SK-N-SH (cell line): ENCODE results near the gene CD19. TPM values are rescaled to one million over a fixed set of nuclear protein-coding genes. Genes with fewer than 3 reads are reported as not detected.

Experiments used
- CTCF ChIA-PET: fragments of 300-600, 350-600 bp; formaldehyde crosslinking; extraction: SDS; loops from one replicate; lab custom pipeline; 2021; lab: Yijun Ruan, JAX
- POLR2A ChIA-PET: fragments of 350-600 bp; sonication (Branson Sonifier 250); formaldehyde crosslinking; extraction: SDS; loops from one replicate; lab custom pipeline; 2020; ENCODE audit warnings: antibody characterized with exemption, inconsistent platforms; lab: Yijun Ruan, JAX
- DNase-seq: peaks from one replicate; pipeline ENCODE4 v3.0.0; 2012
- H2AFZ ChIP-seq: fragments of 200-600 bp; sonication (generic); 2 replicates; pipeline ENCODE4 v1.8.1; 2016; ENCODE audit warnings: antibody characterized with exemption, mild to moderate bottlenecking, low read depth
- H3F3A ChIP-seq: fragments of 200-600 bp; sonication (generic); replicated peaks from 2 replicates; pipeline ENCODE3; 2016; ENCODE audit warnings: antibody characterized with exemption, mild to moderate bottlenecking; ENCODE audit not compliant: insufficient read depth
- H3K27ac ChIP-seq, 2 experiments: fragments of 200-500 bp in 1 of 2; fragments of 200-600 bp in 1 of 2; sonication (Bioruptor generic) in 1 of 2; sonication (generic), shearing (Covaris generic) in 1 of 2; 2 replicates each; pipeline versions ENCODE4 v1.5.1 to v1.6.1; 2014 to 2016; ENCODE audit warnings: low read depth in 2 of 2, inconsistent platforms in 1 of 2, low read length in 1 of 2, mild to moderate bottlenecking in 1 of 2, mixed read lengths in 1 of 2
- H3K27me3 ChIP-seq: fragments of 200-600 bp; sonication (generic), shearing (Covaris generic); 2 replicates; pipeline ENCODE4 v1.6.1; 2016; ENCODE audit warnings: mixed run types; ENCODE audit not compliant: insufficient read depth
- H3K36me3 ChIP-seq, 2 experiments: fragments of 200-500 bp in 1 of 2; fragments of 200-600 bp in 1 of 2; sonication (Bioruptor generic) in 1 of 2; sonication (generic) in 1 of 2; replicated peaks in 1 of 2; 2 replicates each; pipeline versions ENCODE3 to v1.5.1; 2014 to 2016; ENCODE audit warnings: low read length in 1 of 2, mild to moderate bottlenecking in 1 of 2; ENCODE audit not compliant: insufficient read depth in 2 of 2, control insufficient read depth in 1 of 2
- H3K4me1 ChIP-seq, 2 experiments: fragments of 200-500 bp in 1 of 2; fragments of 200-600 bp in 1 of 2; sonication (Bioruptor generic) in 1 of 2; sonication (generic), shearing (Covaris generic) in 1 of 2; 2 replicates each; pipeline versions ENCODE4 v1.5.1 to v1.6.1; 2014 to 2016; ENCODE audit warnings: low read depth in 1 of 2, low read length in 1 of 2, mixed run types in 1 of 2; ENCODE audit not compliant: insufficient read depth in 2 of 2, control insufficient read depth in 1 of 2
- H3K4me2 ChIP-seq: fragments of 200-600 bp; sonication (generic), shearing (Covaris generic); 2 replicates; pipeline ENCODE4 v1.6.1; 2017; ENCODE audit warnings: mixed run types
- H3K4me3 ChIP-seq, 2 experiments: fragments of 200-500 bp in 1 of 2; fragments of 200-600 bp in 1 of 2; sonication (Bioruptor generic) in 1 of 2; sonication (generic), shearing (Covaris generic) in 1 of 2; 2 replicates each; pipeline versions ENCODE4 v1.5.1 to v1.8.1; 2014 to 2016; ENCODE audit warnings: low read depth in 2 of 2, inconsistent platforms in 1 of 2, low read length in 1 of 2, mild to moderate bottlenecking in 1 of 2, mixed read lengths in 1 of 2, moderate library complexity in 1 of 2
- H3K79me2 ChIP-seq: fragments of 200-600 bp; sonication (generic); 2 replicates; pipeline ENCODE4 v1.8.1; 2017; ENCODE audit warnings: mild to moderate bottlenecking; ENCODE audit not compliant: insufficient read depth
- H3K9ac ChIP-seq: fragments of 200-600 bp; sonication (generic); 2 replicates; pipeline ENCODE4 v1.6.1; 2017; ENCODE audit warnings: mixed run types
- H3K9me2 ChIP-seq: fragments of 200-600 bp; sonication (generic); 2 replicates; pipeline ENCODE4 v1.6.1; 2017; ENCODE audit warnings: mixed run types
- H3K9me3 ChIP-seq: fragments of 200-600 bp; sonication (generic); 2 replicates; pipeline ENCODE4 v1.6.1; 2017; ENCODE audit warnings: mixed run types, mild to moderate bottlenecking, moderate library complexity
- H4K20me1 ChIP-seq: fragments of 200-600 bp; sonication (generic); 2 replicates; pipeline ENCODE4 v1.6.1; 2017; ENCODE audit warnings: mild to moderate bottlenecking, mixed run types; ENCODE audit not compliant: insufficient read depth
- FOXM1 ChIP-seq: IDR thresholded peaks from 2 replicates; pipeline ENCODE4 v1.4.0; 2012; ENCODE audit warnings: low read depth, mild to moderate bottlenecking
- GATA2 ChIP-seq: sonication (generic); formaldehyde crosslinking; IDR thresholded peaks from 2 replicates; pipeline ENCODE4 v1.5.0; 2020; ENCODE audit warnings: mild to moderate bottlenecking, missing genetic modification reagents
- JUND ChIP-seq: IDR thresholded peaks from 2 replicates; pipeline ENCODE4 v1.4.0; 2012
- MEF2A ChIP-seq: IDR thresholded peaks from 2 replicates; pipeline ENCODE4 v1.4.0; 2012; ENCODE audit warnings: low read depth, borderline replicate concordance
- POLR2AphosphoS5 ChIP-seq: IDR thresholded peaks from 2 replicates; pipeline ENCODE4 v1.6.1; 2012; ENCODE audit warnings: low read depth, low read length
- RAD21 ChIP-seq: IDR thresholded peaks from 2 replicates; pipeline ENCODE4 v1.6.1; 2012; ENCODE audit warnings: mild to moderate bottlenecking, low read length
- RCOR1 ChIP-seq: fragments of 150-350 bp; IDR thresholded peaks from 2 replicates; pipeline ENCODE4 v1.6.1; 2017; ENCODE audit warnings: antibody characterized with exemption, low read length
- SIN3A ChIP-seq: IDR thresholded peaks from 2 replicates; pipeline ENCODE4 v1.6.1; 2012; ENCODE audit warnings: low read depth, mild to moderate bottlenecking, low read length, moderate library complexity, borderline replicate concordance
- YY1 ChIP-seq: IDR thresholded peaks from 2 replicates; pipeline ENCODE4 v1.4.0; 2012; ENCODE audit warnings: low read depth, mild to moderate bottlenecking
- ZBTB33 ChIP-seq: IDR thresholded peaks from 2 replicates; pipeline ENCODE4 v1.4.0; 2012; ENCODE audit warnings: low read depth, borderline replicate concordance
- WGBS: methylation state at CpG from one replicate; pipeline ENCODE4 v1.1.6; 2017; ENCODE audit warnings: low lambda C conversion rate; 5-methylcytosine and 5-hydroxymethylcytosine counted together
- polyA plus RNA-seq, 3 experiments: library from polyadenylated mRNA; depleted of rRNA; stranded (reverse); fragments of >200 nt; gene quantifications; 2 replicates each; pipeline ENCODE4 v1.2.3, GENCODE V29; 2012
- TF ChIP-seq, protein P1 (sequence below): fragments of 150-350 bp; IDR thresholded peaks from 2 replicates; pipeline ENCODE4 v1.6.1; 2016; ENCODE audit warnings: mild to moderate bottlenecking, low read depth, low read length
- TF ChIP-seq, protein P2 (sequence below): fragments of 200-600 bp; sonication (generic); IDR thresholded peaks from 2 replicates; pipeline ENCODE4 v1.6.1; 2017; ENCODE audit warnings: antibody characterized with exemption, mild to moderate bottlenecking, moderate library complexity
- TF ChIP-seq, protein P3 (sequence below): IDR thresholded peaks from 2 replicates; pipeline ENCODE4 v1.4.0; 2012; ENCODE audit warnings: low read depth, borderline replicate concordance

Gene CD19
- polyA plus RNA-seq, 1 of the 3 experiments (the other 2 are of a cell fraction): not detected

DNA sequence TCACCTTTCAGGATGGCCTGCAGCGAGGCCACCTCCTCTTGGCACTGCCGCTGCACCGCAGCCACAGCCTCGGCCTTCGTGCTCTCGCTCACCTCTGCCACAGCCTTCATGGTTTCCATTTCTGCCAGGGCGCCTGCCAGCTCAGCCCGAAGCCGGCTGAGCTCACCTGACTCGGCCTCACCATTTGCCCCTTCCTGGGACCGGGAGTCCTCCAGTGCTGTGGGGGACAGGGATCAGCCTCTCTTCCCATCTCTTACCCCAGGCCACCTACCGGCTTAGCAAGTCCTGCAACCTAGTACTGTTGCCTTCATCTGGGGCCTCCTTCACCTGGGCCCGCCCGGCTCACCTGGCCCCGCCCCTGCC lies 7.4 kb upstream of the CD19 start:
- DNase-seq: no peak
- H3K9ac ChIP-seq: no peak overlapping the region
- 0 out of 2 replicates have a peak, but pooled peaks cover 4% of the 10 kb centered on the region for H3K79me2 ChIP-seq
- H2AFZ ChIP-seq: no peak overlapping the region
- H4K20me1 ChIP-seq: 0 out of 2 replicates have a peak, but pooled peaks cover 6% of the 10 kb centered on the region
- POLR2A ChIA-PET: no interaction called here
- no peak overlapping the region; a peak in 1 of 4 replicates for H3K27ac ChIP-seq
- 48% methylated on average over 15 of the region's 15 CpGs for WGBS
- no peaks in the 10 kb centered on the region for H3K9me2 ChIP-seq
- H3K4me1 ChIP-seq: peaks cover 0 to 5% of the 10 kb centered on the region in 2 experiments; a peak in 1 of 4 replicates
- TF ChIP-seq SIN3A (no peak), RCOR1 (no peak), GATA2 (CRISPR knock-in tag) (no peak), ZBTB33 (no peak), JUND (no peak), MEF2A (no peak), YY1 (no peak), RAD21 (no peak), POLR2AphosphoS5 (no peak), FOXM1 (no peak)
- TF ChIP-seq, protein P1, sequence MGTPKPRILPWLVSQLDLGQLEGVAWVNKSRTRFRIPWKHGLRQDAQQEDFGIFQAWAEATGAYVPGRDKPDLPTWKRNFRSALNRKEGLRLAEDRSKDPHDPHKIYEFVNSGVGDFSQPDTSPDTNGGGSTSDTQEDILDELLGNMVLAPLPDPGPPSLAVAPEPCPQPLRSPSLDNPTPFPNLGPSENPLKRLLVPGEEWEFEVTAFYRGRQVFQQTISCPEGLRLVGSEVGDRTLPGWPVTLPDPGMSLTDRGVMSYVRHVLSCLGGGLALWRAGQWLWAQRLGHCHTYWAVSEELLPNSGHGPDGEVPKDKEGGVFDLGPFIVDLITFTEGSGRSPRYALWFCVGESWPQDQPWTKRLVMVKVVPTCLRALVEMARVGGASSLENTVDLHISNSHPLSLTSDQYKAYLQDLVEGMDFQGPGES: no peak
- TF ChIP-seq, protein P2, sequence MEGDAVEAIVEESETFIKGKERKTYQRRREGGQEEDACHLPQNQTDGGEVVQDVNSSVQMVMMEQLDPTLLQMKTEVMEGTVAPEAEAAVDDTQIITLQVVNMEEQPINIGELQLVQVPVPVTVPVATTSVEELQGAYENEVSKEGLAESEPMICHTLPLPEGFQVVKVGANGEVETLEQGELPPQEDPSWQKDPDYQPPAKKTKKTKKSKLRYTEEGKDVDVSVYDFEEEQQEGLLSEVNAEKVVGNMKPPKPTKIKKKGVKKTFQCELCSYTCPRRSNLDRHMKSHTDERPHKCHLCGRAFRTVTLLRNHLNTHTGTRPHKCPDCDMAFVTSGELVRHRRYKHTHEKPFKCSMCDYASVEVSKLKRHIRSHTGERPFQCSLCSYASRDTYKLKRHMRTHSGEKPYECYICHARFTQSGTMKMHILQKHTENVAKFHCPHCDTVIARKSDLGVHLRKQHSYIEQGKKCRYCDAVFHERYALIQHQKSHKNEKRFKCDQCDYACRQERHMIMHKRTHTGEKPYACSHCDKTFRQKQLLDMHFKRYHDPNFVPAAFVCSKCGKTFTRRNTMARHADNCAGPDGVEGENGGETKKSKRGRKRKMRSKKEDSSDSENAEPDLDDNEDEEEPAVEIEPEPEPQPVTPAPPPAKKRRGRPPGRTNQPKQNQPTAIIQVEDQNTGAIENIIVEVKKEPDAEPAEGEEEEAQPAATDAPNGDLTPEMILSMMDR: no peak
- TF ChIP-seq, protein P3, sequence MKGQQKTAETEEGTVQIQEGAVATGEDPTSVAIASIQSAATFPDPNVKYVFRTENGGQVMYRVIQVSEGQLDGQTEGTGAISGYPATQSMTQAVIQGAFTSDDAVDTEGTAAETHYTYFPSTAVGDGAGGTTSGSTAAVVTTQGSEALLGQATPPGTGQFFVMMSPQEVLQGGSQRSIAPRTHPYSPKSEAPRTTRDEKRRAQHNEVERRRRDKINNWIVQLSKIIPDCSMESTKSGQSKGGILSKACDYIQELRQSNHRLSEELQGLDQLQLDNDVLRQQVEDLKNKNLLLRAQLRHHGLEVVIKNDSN: no peak
- no peaks in the 10 kb centered on the region for H3K27me3 ChIP-seq
- peaks cover 10% of the 10 kb centered on the region for H3F3A ChIP-seq
- CTCF ChIA-PET: interaction anchor here (0.7 to 1.0 kb wide), 2 partner anchors 21 to 51 kb away, joined by 3 read pairs; no protein-coding TSS in a partner anchor
- peak overlapping the region; percentile 63 to 96 for H3K4me3 ChIP-seq
- H3K4me2 ChIP-seq: peak overlapping the region; percentile 82
- no peaks in the 10 kb centered on the region for H3K9me3 ChIP-seq
- peaks cover 6 to 10% of the 10 kb centered on the region in 2 experiments for H3K36me3 ChIP-seq
